Osteoblast (primary cell): Measurements from ENCODE around the gene TSPAN13. TPM values are rescaled to one million over a fixed set of nuclear protein-coding genes. Genes with fewer than 3 reads are reported as not detected.
A peak's percentile ranks its signal among the peaks of the same experiment; 100 is the strongest.

Experiments used
- DNase-seq: peaks from one replicate; pipeline ENCODE4 v3.0.0; 2011; ENCODE audit warnings: low spot score, mixed read lengths; ENCODE audit not compliant: insufficient read length; ENCODE audit errors: missing footprints
- H2AFZ ChIP-seq: 2 replicates; pipeline ENCODE4 v1.6.0; 2011; ENCODE audit warnings: mild to moderate bottlenecking, low read length
- H3K27ac ChIP-seq: 2 replicates; pipeline ENCODE4 v1.5.1; 2011; ENCODE audit warnings: mild to moderate bottlenecking, low read depth, low read length, moderate library complexity
- H3K27me3 ChIP-seq: 2 replicates; pipeline ENCODE4 v1.6.0; 2012; ENCODE audit warnings: mild to moderate bottlenecking, control low read depth, inconsistent platforms, low read length, moderate library complexity; ENCODE audit not compliant: insufficient read depth
- H3K36me3 ChIP-seq: 2 replicates; pipeline ENCODE4 v1.5.1; 2011; ENCODE audit warnings: mild to moderate bottlenecking, low read length, control low read depth, moderate library complexity; ENCODE audit not compliant: insufficient read depth
- H3K4me1 ChIP-seq: 2 replicates; pipeline ENCODE4 v1.5.1; 2011; ENCODE audit warnings: mild to moderate bottlenecking, low read length, control low read depth, moderate library complexity; ENCODE audit not compliant: insufficient read depth
- H3K4me2 ChIP-seq: 2 replicates; pipeline ENCODE4 v1.6.0; 2011; ENCODE audit warnings: mild to moderate bottlenecking, low read length; ENCODE audit not compliant: insufficient read depth
- H3K4me3 ChIP-seq: fragments of 200-600 bp; sonication (generic); 3 replicates; pipeline ENCODE4 v1.5.1; 2012; ENCODE audit warnings: mild to moderate bottlenecking, low read length, inconsistent platforms; ENCODE audit not compliant: insufficient read depth
- H3K79me2 ChIP-seq: 2 replicates; pipeline ENCODE4 v1.6.0; 2012; ENCODE audit warnings: mild to moderate bottlenecking, low read length, control low read depth, inconsistent platforms; ENCODE audit not compliant: insufficient read depth
- H3K9me3 ChIP-seq: 2 replicates; pipeline ENCODE4 v1.5.1; 2011; ENCODE audit warnings: low read depth, low read length, control low read depth
- H4K20me1 ChIP-seq: 2 replicates; pipeline ENCODE4 v1.6.0; 2012; ENCODE audit warnings: mild to moderate bottlenecking, low read length, control low read depth; ENCODE audit not compliant: insufficient read depth
- CTCF ChIP-seq: IDR thresholded peaks from 2 replicates; pipeline ENCODE4 v1.5.1; 2011; ENCODE audit warnings: mild to moderate bottlenecking, low read depth, low read length, moderate library complexity; ENCODE audit errors: extremely low read depth
- total RNA-seq: library from RNA; depleted of rRNA; stranded (reverse); fragments of >200 nt; gene quantifications from 2 replicates; pipeline ENCODE4 v1.2.3, GENCODE V29; 2012

Gene TSPAN13
- total RNA-seq, 1 donor, result 1.8 TPM

GRCh38 chr7:16711730-16712129 lies 41.8 kb upstream of the TSPAN13 start:
- Histone ChIP-seq H3K27ac (peak overlapping the region; percentile 25), H2AFZ (no peak overlapping the region), H4K20me1 (no peaks in the 10 kb centered on the region), H3K4me3 (no peak overlapping the region), H3K27me3 (no peaks in the 10 kb centered on the region), H3K79me2 (no peaks in the 10 kb centered on the region), H3K36me3 (peaks cover 2% of the 10 kb centered on the region), H3K4me1 (peaks cover 45% of the 10 kb centered on the region), H3K9me3 (no peaks in the 10 kb centered on the region), H3K4me2 (peak overlapping the region; percentile 22)
- no peak for TF ChIP-seq CTCF
- DNase-seq, result no peak

- Histone ChIP-seq H2AFZ (no peak overlapping the region), H3K4me3 (no peak overlapping the region), H4K20me1 (no peaks in the 10 kb centered on the region), H3K9me3 (no peaks in the 10 kb centered on the region), H3K4me2 (peak overlapping the region; percentile 37), H3K27me3 (no peaks in the 10 kb centered on the region), H3K36me3 (no peaks in the 10 kb centered on the region), H3K79me2 (no peaks in the 10 kb centered on the region), H3K27ac (peak overlapping the region; percentile 25), H3K4me1 (peaks cover 45% of the 10 kb centered on the region)
- DNase-seq, result peak; percentile 50
- no peak for TF ChIP-seq CTCF
Measured at GRCh38 chr7:16712916-16713315, 40.6 kb upstream of the TSPAN13 start.

- Histone ChIP-seq H3K36me3 (no peaks in the 10 kb centered on the region), H3K9me3 (no peaks in the 10 kb centered on the region), H4K20me1 (no peaks in the 10 kb centered on the region), H3K79me2 (no peaks in the 10 kb centered on the region), H3K4me3 (no peak overlapping the region), H2AFZ (no peak overlapping the region), H3K4me1 (peaks cover 31% of the 10 kb centered on the region), H3K27me3 (no peaks in the 10 kb centered on the region), H3K4me2 (no peak overlapping the region), H3K27ac (no peak overlapping the region)
- DNase-seq, result no peak
- no peak for TF ChIP-seq CTCF
Measured at GRCh38 chr7:16715928-16716327, 37.6 kb upstream of the TSPAN13 start.

GRCh38 chr7:16718111-16718656 lies 35.4 kb upstream of the TSPAN13 start:
- no peaks in the 10 kb centered on the region for H3K27me3 ChIP-seq
- no peaks in the 10 kb centered on the region for H3K9me3 ChIP-seq
- H4K20me1 ChIP-seq, result no peaks in the 10 kb centered on the region
- H3K4me2 ChIP-seq, result no peak overlapping the region
- no peak overlapping the region for H3K4me3 ChIP-seq
- H3K36me3 ChIP-seq, result no peaks in the 10 kb centered on the region
- no peak for DNase-seq
- H2AFZ ChIP-seq, result no peak overlapping the region
- no peaks in the 10 kb centered on the region for H3K79me2 ChIP-seq
- no peak overlapping the region for H3K27ac ChIP-seq
- peaks cover 8% of the 10 kb centered on the region for H3K4me1 ChIP-seq
- no peak for TF ChIP-seq CTCF
